ENCODE measurements around the gene NOP58. TPM values are rescaled to one million over a fixed set of nuclear protein-coding genes. Genes with fewer than 3 reads are reported as not detected.

Gene NOP58
- total and polyA plus RNA-seq, 10 donors, result 57.2 to 123 (median 76.2) TPM

GRCh38 chr2:202278036-202278760 is 12.6 kb downstream of the NOP58 start:
- Histone ChIP-seq H3K4me3 (no peak overlapping the region), H3K9me3 (no peaks in the 10 kb centered on the region), H3K27me3 (replicated peaks in 1 of 7) (no peaks in the 10 kb centered on the region), H3K27ac (peak overlapping the region in 1 of 8 donors; percentile 29), H3K36me3 (peaks cover 3 to 84% (median 69%) of the 10 kb centered on the region in 6 donors), H3K4me1 (peaks cover 2 to 53% (median 22%) of the 10 kb centered on the region in 6 donors)
- 63 to 84% (median 77%) methylated on average over 6 of the region's 6 CpGs for WGBS, 5 donors
- TF ChIP-seq POLR2AphosphoS5 (IDR thresholded peaks at IDR 0.05) (no peak), CTCF (IDR thresholded peaks at IDR 0.05 in 8 of 11, conservative IDR thresholded peaks at IDR 0.05 in 3 of 11) (no peak), POLR2A (IDR thresholded peaks at IDR 0.05) (no peak)
- intact Hi-C loops (cut with DNase I; ENCODE audit: low total_unique reads), result no loop called here
- DNase-seq, result no peak

GRCh38 chr2:202278944-202279343 is 13.4 kb downstream of the NOP58 start:
- H3K9me3 ChIP-seq, result no peaks in the 10 kb centered on the region
- no peak for TF ChIP-seq POLR2A (IDR thresholded peaks at IDR 0.05)
- TF ChIP-seq CTCF (IDR thresholded peaks at IDR 0.05 in 8 of 11, conservative IDR thresholded peaks at IDR 0.05 in 3 of 11), result peak in 9 of 11 experiments; percentile 12 to 64 (median 47)
- no peak overlapping the region for H3K4me3 ChIP-seq
- 21 to 61% (median 44%) methylated on average over 1 of the region's 1 CpG for WGBS, 5 donors
- H3K27me3 ChIP-seq (replicated peaks in 1 of 7), result no peaks in the 10 kb centered on the region
- intact Hi-C loops (cut with DNase I; ENCODE audit: low total_unique reads), result no loop called here
- peaks cover 10 to 91% (median 76%) of the 10 kb centered on the region in 6 donors for H3K36me3 ChIP-seq
- H3K27ac ChIP-seq, result peak overlapping the region in 1 of 8 donors; percentile 29
- H3K4me1 ChIP-seq, result peaks cover 1 to 46% (median 19%) of the 10 kb centered on the region in 6 donors
- DNase-seq, result no peak

GRCh38 chr2:202286595-202286994 is 21.0 kb downstream of the NOP58 start:
- TF ChIP-seq POLR2AphosphoS5 (IDR thresholded peaks at IDR 0.05) (no peak), POLR2A (IDR thresholded peaks at IDR 0.05) (no peak), CTCF (IDR thresholded peaks at IDR 0.05 in 8 of 11, conservative IDR thresholded peaks at IDR 0.05 in 3 of 11) (no peak)
- Histone ChIP-seq H3K27me3 (replicated peaks in 1 of 7) (no peaks in the 10 kb centered on the region), H3K4me1 (no peaks in the 10 kb centered on the region), H3K4me3 (no peak overlapping the region), H3K27ac (no peak overlapping the region), H3K9me3 (no peaks in the 10 kb centered on the region), H3K36me3 (peaks cover 15 to 100% (median 96%) of the 10 kb centered on the region in 6 donors)
- intact Hi-C loops (cut with DNase I; ENCODE audit: low total_unique reads), result no loop called here
- DNase-seq, result no peak

GRCh38 chr2:202289394-202290204 is 24.0 kb downstream of the NOP58 start:
- no peaks in the 10 kb centered on the region for H3K9me3 ChIP-seq
- 90 to 96% (median 94%) methylated on average over 9 of the region's 9 CpGs for WGBS, 5 donors

More at GRCh38 chr2:202289394-202290204, 24.0 kb downstream of the NOP58 start:
- Histone ChIP-seq H3K4me3 (no peak overlapping the region), H3K27ac (no peak overlapping the region), H3K4me1 (no peaks in the 10 kb centered on the region), H3K36me3 (peaks cover 4 to 100% (median 96%) of the 10 kb centered on the region in 6 donors), H3K27me3 (replicated peaks in 1 of 7) (no peaks in the 10 kb centered on the region)
- DNase-seq, result no peak
- TF ChIP-seq POLR2AphosphoS5 (IDR thresholded peaks at IDR 0.05) (no peak), POLR2A (IDR thresholded peaks at IDR 0.05) (no peak), CTCF (IDR thresholded peaks at IDR 0.05 in 8 of 11, conservative IDR thresholded peaks at IDR 0.05 in 3 of 11) (no peak)
- intact Hi-C loops (cut with DNase I; ENCODE audit: low total_unique reads), result no loop called here

Measured in spleen (tissue), 11 donors.